Osteocyte (in vitro differentiated cells): ENCODE data around the gene CLRN3. TPM values are rescaled to one million over a fixed set of nuclear protein-coding genes. Genes with fewer than 3 reads are reported as not detected.

Experiments used
- DNase-seq: peaks from one replicate; pipeline ENCODE4 v3.0.0; 2021; ENCODE audit warnings: mixed read lengths; ENCODE audit not compliant: unreplicated experiment; ENCODE audit errors: extremely low spot score
- H3K27ac Mint-ChIP-seq: one replicate; pipeline ENCODE4 v1.8.0; 2021; ENCODE audit warnings: mild to moderate bottlenecking, mixed read lengths; ENCODE audit not compliant: unreplicated experiment
- H3K27me3 Mint-ChIP-seq: one replicate; pipeline ENCODE4 v1.8.0; 2021; ENCODE audit warnings: mixed read lengths; ENCODE audit not compliant: unreplicated experiment
- H3K36me3 Mint-ChIP-seq: one replicate; pipeline ENCODE4 v1.8.0; 2021; ENCODE audit warnings: mixed read lengths; ENCODE audit not compliant: unreplicated experiment
- H3K4me1 Mint-ChIP-seq: one replicate; pipeline ENCODE4 v1.8.0; 2021; ENCODE audit warnings: mixed read lengths; ENCODE audit not compliant: unreplicated experiment
- H3K4me3 Mint-ChIP-seq: one replicate; pipeline ENCODE4 v1.8.0; 2021; ENCODE audit warnings: mild to moderate bottlenecking, moderate library complexity, mixed read lengths; ENCODE audit not compliant: unreplicated experiment
- H3K9me3 Mint-ChIP-seq: one replicate; pipeline ENCODE4 v1.8.0; 2021; ENCODE audit warnings: mixed read lengths; ENCODE audit not compliant: unreplicated experiment
- CTCF ChIP-seq: fragments of 200-600 bp; sonication (generic); IDR thresholded peaks from 2 replicates; pipeline ENCODE4 v1.5.0; 2021; ENCODE audit warnings: antibody characterized with exemption, mild to moderate bottlenecking, moderate library complexity
- total RNA-seq: library from RNA; stranded (reverse); gene quantifications from 2 replicates; pipeline ENCODE4 v1.2.1, GENCODE V29; 2021

CLRN3 gene
- total RNA-seq, 1 donor from 2014 or later: not detected

GRCh38 chr10:127878475-127879055 lies 14.2 kb downstream of the CLRN3 start:
- no peak overlapping the region for H3K27ac Mint-ChIP-seq

GRCh38 chr10:127877699-127878098 lies 15.0 kb downstream of the CLRN3 start:
- H3K27me3 Mint-ChIP-seq: peaks cover 4% of the 10 kb centered on the region
- no peak overlapping the region for H3K4me3 Mint-ChIP-seq
- H3K36me3 Mint-ChIP-seq: no peaks in the 10 kb centered on the region
- TF ChIP-seq CTCF: no peak
- H3K4me1 Mint-ChIP-seq: no peaks in the 10 kb centered on the region
- no peak overlapping the region for H3K27ac Mint-ChIP-seq
- no peak for DNase-seq
- H3K9me3 Mint-ChIP-seq: no peaks in the 10 kb centered on the region

More at GRCh38 chr10:127878475-127879055, 14.2 kb downstream of the CLRN3 start:
- H3K27me3 Mint-ChIP-seq: peaks cover 4% of the 10 kb centered on the region
- no peaks in the 10 kb centered on the region for H3K4me1 Mint-ChIP-seq
- DNase-seq: peak; percentile 56
- no peak for TF ChIP-seq CTCF
- H3K4me3 Mint-ChIP-seq: no peak overlapping the region
- no peaks in the 10 kb centered on the region for H3K36me3 Mint-ChIP-seq
- no peaks in the 10 kb centered on the region for H3K9me3 Mint-ChIP-seq

- Mint-ChIP-seq H3K9me3 (no peaks in the 10 kb centered on the region), H3K27ac (no peak overlapping the region), H3K27me3 (peaks cover 4% of the 10 kb centered on the region), H3K36me3 (no peaks in the 10 kb centered on the region), H3K4me3 (no peak overlapping the region), H3K4me1 (no peaks in the 10 kb centered on the region)
- no peak for TF ChIP-seq CTCF
- DNase-seq: peak; percentile 27
Observed at GRCh38 chr10:127877116-127877515, 15.6 kb downstream of the CLRN3 start.

GRCh38 chr10:127875916-127876315 lies 16.8 kb downstream of the CLRN3 start:
- no peak for TF ChIP-seq CTCF
- H3K4me1 Mint-ChIP-seq: no peaks in the 10 kb centered on the region
- no peak overlapping the region for H3K27ac Mint-ChIP-seq
- H3K9me3 Mint-ChIP-seq: no peaks in the 10 kb centered on the region
- DNase-seq: peak; percentile 30
- no peaks in the 10 kb centered on the region for H3K36me3 Mint-ChIP-seq
- H3K27me3 Mint-ChIP-seq: peaks cover 4% of the 10 kb centered on the region
- H3K4me3 Mint-ChIP-seq: no peak overlapping the region

- Mint-ChIP-seq H3K27ac (no peak overlapping the region), H3K4me3 (no peak overlapping the region), H3K4me1 (no peaks in the 10 kb centered on the region), H3K9me3 (no peaks in the 10 kb centered on the region), H3K27me3 (peaks cover 4% of the 10 kb centered on the region), H3K36me3 (no peaks in the 10 kb centered on the region)
- TF ChIP-seq CTCF: no peak
- DNase-seq: peak; percentile 64
Observed at GRCh38 chr10:127875449-127875765, 17.3 kb downstream of the CLRN3 start.
